Endodermal cell (in vitro differentiated cells): Measurements from ENCODE around the gene ZNF292. TPM values are rescaled to one million over a fixed set of nuclear protein-coding genes. Genes with fewer than 3 reads are reported as not detected.

Source experiments
- DNase-seq: peaks from one replicate; pipeline ENCODE4 v3.0.0-alpha.2; 2017
- H3K27ac ChIP-seq: 2 replicates; pipeline ENCODE4 v1.5.1; 2013; ENCODE audit warnings: mild to moderate bottlenecking, low read depth, low read length, moderate library complexity
- H3K27me3 ChIP-seq: 2 replicates; pipeline ENCODE4 v1.6.1; 2013; ENCODE audit warnings: mild to moderate bottlenecking, low read length, moderate library complexity; ENCODE audit not compliant: insufficient read depth, control insufficient read depth, poor library complexity, severe bottlenecking
- H3K36me3 ChIP-seq: 2 replicates; pipeline ENCODE4 v1.7.0; 2013; ENCODE audit warnings: mild to moderate bottlenecking, low read length, moderate library complexity; ENCODE audit not compliant: control insufficient read depth, insufficient read depth
- H3K4me1 ChIP-seq: one replicate; pipeline ENCODE4 v1.7.0; 2013; ENCODE audit warnings: low read length; ENCODE audit not compliant: control insufficient read depth, insufficient read depth
- H3K4me3 ChIP-seq: 2 replicates; pipeline ENCODE4 v1.5.1; 2013; ENCODE audit warnings: mild to moderate bottlenecking, low read length, moderate library complexity
- H3K9ac ChIP-seq: 2 replicates; pipeline ENCODE4 v1.6.1; 2013; ENCODE audit warnings: mild to moderate bottlenecking, low read length, moderate library complexity; ENCODE audit not compliant: poor library complexity, severe bottlenecking; ENCODE audit errors: extremely low read depth
- H3K9me3 ChIP-seq: 2 replicates; pipeline ENCODE4 v1.6.1; 2013; ENCODE audit warnings: mild to moderate bottlenecking, low read length, moderate library complexity; ENCODE audit not compliant: control insufficient read depth
- H3K27ac Mint-ChIP-seq: 2 replicates; pipeline ENCODE4 v1.8.0; 2020; ENCODE audit warnings: mixed read lengths
- H3K27me3 Mint-ChIP-seq: 2 replicates; pipeline ENCODE4 v1.8.0; 2021; ENCODE audit warnings: mild to moderate bottlenecking, mixed read lengths; ENCODE audit not compliant: insufficient read depth
- H3K36me3 Mint-ChIP-seq: 2 replicates; pipeline ENCODE4 v1.8.0; 2020; ENCODE audit warnings: low read depth, mixed read lengths
- H3K4me1 Mint-ChIP-seq: 2 replicates; pipeline ENCODE4 v1.8.0; 2020; ENCODE audit warnings: mixed read lengths
- H3K4me3 Mint-ChIP-seq: 2 replicates; pipeline ENCODE4 v1.8.0; 2020; ENCODE audit warnings: mild to moderate bottlenecking, moderate library complexity, mixed read lengths
- H3K9me3 Mint-ChIP-seq: 2 replicates; pipeline ENCODE4 v1.8.0; 2020; ENCODE audit warnings: mild to moderate bottlenecking, mixed read lengths
- CTCF ChIP-seq: fragments of 200-600 bp; sonication (generic); conservative IDR thresholded peaks from 2 replicates; pipeline ENCODE4 v1.5.0; 2021; ENCODE audit warnings: antibody characterized with exemption, mild to moderate bottlenecking
- WGBS, 2 experiments: methylation state at CpG; one replicate each; pipeline versions ENCODE4 v1.1.5 to v1.1.7; 2013; ENCODE audit warnings: missing lambda C conversion rate in 2 of 2, mixed read lengths in 1 of 2; ENCODE audit not compliant: insufficient coverage in 1 of 2, insufficient read length in 1 of 2; 5-methylcytosine and 5-hydroxymethylcytosine counted together
- total RNA-seq, 2 donors: library from RNA; stranded (reverse); fragmentation: NEBNext Ultra II Directional in 1 of 2; extraction: Animal tissue kit (Norgen Biotek cat#: 25700) in 1 of 2; gene quantifications; 2 replicates in 1 of 2; 3 replicates in 1 of 2; pipeline ENCODE4 v1.2.1, GENCODE V29; 2021

Gene ZNF292
- total RNA-seq, 2 donors from 2014 or later: 45.9 to 50.2 TPM

DNA sequence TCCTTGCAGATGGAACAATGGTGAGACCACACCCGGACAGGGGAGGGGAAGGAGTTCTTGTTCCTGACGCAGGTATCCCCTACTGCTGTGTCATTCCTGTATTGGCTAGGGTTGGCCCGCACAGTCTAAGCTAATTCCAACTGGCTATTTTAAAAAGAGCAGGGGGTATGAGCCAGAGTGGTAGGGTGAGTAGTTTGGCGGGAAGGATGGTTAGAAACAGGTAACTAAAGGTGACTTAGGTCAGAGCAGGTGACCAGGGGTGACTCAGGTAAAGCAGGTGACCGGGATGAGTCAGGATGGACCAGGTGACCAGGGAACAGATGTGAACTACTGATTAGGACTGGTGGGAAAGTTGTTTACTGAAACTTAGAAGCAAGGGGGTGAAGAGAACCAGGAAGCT is 58.0 kb downstream of the ZNF292 start:
- no peaks in the 10 kb centered on the region for H3K27me3 ChIP-seq
- no peaks in the 10 kb centered on the region for H3K9me3 ChIP-seq
- H3K4me1 Mint-ChIP-seq: peaks cover 64% of the 10 kb centered on the region
- 93 to 94% methylated on average over 4 to 5 of the region's 5 CpGs for WGBS, 2 experiments
- H3K27ac Mint-ChIP-seq: peak overlapping the region; percentile 56
- no peaks in the 10 kb centered on the region for H3K27me3 Mint-ChIP-seq
- peaks cover 35% of the 10 kb centered on the region for H3K36me3 ChIP-seq
- H3K9me3 Mint-ChIP-seq: no peaks in the 10 kb centered on the region
- H3K27ac ChIP-seq: no peak overlapping the region
- H3K4me3 ChIP-seq: no peak overlapping the region
- H3K9ac ChIP-seq: no peak overlapping the region
- no peak overlapping the region for H3K4me3 Mint-ChIP-seq
- peaks cover 19% of the 10 kb centered on the region for H3K36me3 Mint-ChIP-seq
- H3K4me1 ChIP-seq: peaks cover 22% of the 10 kb centered on the region
- TF ChIP-seq CTCF: no peak
- DNase-seq: peak; percentile 60

DNA sequence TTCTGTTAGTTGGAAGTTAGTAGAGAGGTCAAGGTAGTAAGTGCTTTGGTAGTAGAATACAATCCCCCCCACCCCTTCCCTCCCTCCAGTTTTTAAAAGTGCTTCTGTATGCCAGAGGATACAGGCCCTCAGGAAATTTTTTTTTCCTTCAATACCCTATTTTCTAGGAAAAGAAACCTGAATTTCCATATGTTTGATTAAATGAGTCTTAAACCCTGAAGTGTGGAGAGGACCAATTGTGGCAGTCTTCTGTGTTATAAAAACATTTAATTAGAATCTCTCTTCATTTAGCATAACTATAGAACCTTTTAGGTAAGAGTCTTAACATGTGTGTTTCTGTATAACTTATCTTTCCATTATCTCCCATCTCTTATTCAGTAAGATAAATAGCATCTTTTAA is 59.5 kb downstream of the ZNF292 start:
- peaks cover 24% of the 10 kb centered on the region for H3K36me3 Mint-ChIP-seq
- H3K27ac Mint-ChIP-seq: no peak overlapping the region
- peaks cover 51% of the 10 kb centered on the region for H3K4me1 Mint-ChIP-seq
- TF ChIP-seq CTCF: no peak
- Histone ChIP-seq H3K36me3 (peaks cover 49% of the 10 kb centered on the region), H3K9me3 (no peaks in the 10 kb centered on the region), H3K9ac (no peak overlapping the region), H3K27me3 (no peaks in the 10 kb centered on the region), H3K4me3 (no peak overlapping the region), H3K27ac (no peak overlapping the region), H3K4me1 (peaks cover 22% of the 10 kb centered on the region)
- no peak overlapping the region for H3K4me3 Mint-ChIP-seq
- no peaks in the 10 kb centered on the region for H3K9me3 Mint-ChIP-seq
- no peaks in the 10 kb centered on the region for H3K27me3 Mint-ChIP-seq
- no peak for DNase-seq

DNA sequence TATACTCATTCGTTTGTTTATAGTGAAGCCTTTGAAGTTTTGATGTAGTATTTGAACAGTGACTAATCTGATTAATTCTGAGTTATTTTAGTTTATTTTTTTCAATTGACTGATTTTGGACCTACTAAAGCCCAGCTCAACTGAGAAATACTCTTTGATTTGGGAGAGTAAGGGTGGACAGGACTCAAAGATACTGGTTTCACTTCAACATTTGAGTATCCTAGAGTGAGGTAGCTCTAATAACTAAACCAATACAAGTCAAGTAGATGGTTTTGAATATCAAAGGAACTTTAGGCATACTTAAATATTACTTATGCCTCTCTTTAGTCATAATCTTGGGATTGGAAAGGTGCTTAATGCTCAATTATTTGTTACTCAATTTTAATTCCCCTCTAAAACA is 65.6 kb downstream of the ZNF292 start:
- no peak for DNase-seq
- Mint-ChIP-seq H3K9me3 (peaks cover 1% of the 10 kb centered on the region), H3K36me3 (peaks cover 56% of the 10 kb centered on the region), H3K27ac (no peak overlapping the region), H3K27me3 (no peaks in the 10 kb centered on the region), H3K4me1 (peaks cover 4% of the 10 kb centered on the region), H3K4me3 (no peak overlapping the region)
- no peak for TF ChIP-seq CTCF
- Histone ChIP-seq H3K4me1 (no peaks in the 10 kb centered on the region), H3K9ac (no peak overlapping the region), H3K27me3 (no peaks in the 10 kb centered on the region), H3K27ac (no peak overlapping the region), H3K9me3 (peaks cover 4% of the 10 kb centered on the region), H3K4me3 (no peak overlapping the region), H3K36me3 (peaks cover 96% of the 10 kb centered on the region)
- 81 to 100% methylated on average over 1 of the region's 1 CpG for WGBS, 2 experiments
